Kidney (tissue), 14 donors: Measurements from ENCODE around the gene GFAP. TPM values are rescaled to one million over a fixed set of nuclear protein-coding genes. Genes with fewer than 3 reads are reported as not detected.

ENCODE experiments used
- DNase-seq, 5 donors: peaks; one replicate each; pipeline ENCODE4 v3.0.0-alpha.2; 2013 to 2020
- FAIRE-seq: peaks from 2 replicates; lab custom pipeline; 2012; peaks lifted over from hg19 to GRCh38; lab: Jason Lieb, UNC
- H3K27ac ChIP-seq, 2 donors: one replicate each; pipeline ENCODE4 v1.7.0; 2013; ENCODE audit warnings: low read depth in 2 of 2, low read length in 2 of 2, inconsistent platforms in 1 of 2
- H3K27me3 ChIP-seq: one replicate; pipeline ENCODE4 v1.7.1; 2013; ENCODE audit warnings: low read length, inconsistent platforms; ENCODE audit not compliant: control insufficient read depth, insufficient read depth
- H3K36me3 ChIP-seq, 3 donors: one replicate each; pipeline versions ENCODE4 v1.7.0 to v1.7.1; 2013; ENCODE audit warnings: low read length in 3 of 3, control low read depth in 1 of 3, inconsistent platforms in 1 of 3; ENCODE audit not compliant: insufficient read depth in 3 of 3, control insufficient read depth in 2 of 3
- H3K4me1 ChIP-seq, 3 donors: one replicate each; pipeline versions ENCODE4 v1.7.0 to v1.7.1; 2013; ENCODE audit warnings: low read length in 3 of 3, inconsistent platforms in 1 of 3, low read depth in 1 of 3; ENCODE audit not compliant: control insufficient read depth in 2 of 3, insufficient read depth in 2 of 3
- H3K4me3 ChIP-seq, 3 donors: one replicate each; pipeline versions ENCODE4 v1.7.0 to v1.8.1; 2013; ENCODE audit warnings: low read length in 3 of 3, control low read depth in 1 of 3, inconsistent platforms in 1 of 3
- H3K9ac ChIP-seq, 3 donors: one replicate each; pipeline versions ENCODE4 v1.7.0 to v1.7.1; 2013; ENCODE audit warnings: low read length in 3 of 3, control low read depth in 1 of 3, inconsistent platforms in 1 of 3
- H3K9me3 ChIP-seq, 3 donors: one replicate each; pipeline versions ENCODE4 v1.7.0 to v1.7.1; 2013; ENCODE audit warnings: low read length in 3 of 3, control low read depth in 1 of 3, inconsistent platforms in 1 of 3; ENCODE audit not compliant: control insufficient read depth in 2 of 3, insufficient read depth in 1 of 3
- intact Hi-C: fragments of 100-400 bp; cut with DNase I; formaldehyde crosslinking; loops from one replicate; pipeline ENCODE4 v1.11.1; 2022
- polyA plus RNA-seq: library from polyadenylated mRNA; stranded (reverse); fragments of 350-450 nt; fragmentation: Illumina TruSeq; extraction: RNeasy Lipid Tissue Mini Kit (QIAGEN cat#74804); gene quantifications from one replicate; pipeline ENCODE4 v1.2.3, GENCODE V29; 2014; ENCODE audit warnings: low read depth, low replicate concordance; ENCODE audit not compliant: insufficient read depth
- total RNA-seq: library from RNA; stranded (reverse); fragmentation: NEBNext Ultra II Directional; extraction: Animal tissue kit (Norgen Biotek cat#: 25700); gene quantifications from one replicate; pipeline ENCODE4 v1.2.1, GENCODE V29; 2021
- TF ChIP-seq, protein P1 (sequence below): IDR thresholded peaks from 3 replicates; pipeline ENCODE4 v1.5.1; 2012; ENCODE audit warnings: mild to moderate bottlenecking, moderate library complexity, borderline replicate concordance; ENCODE audit not compliant: insufficient read depth; ENCODE audit errors: extremely low read depth
- donor health status: control.
- donor health status: control.
- donor health status: control.
- donor health status: control.
- donor health status: control.
- donor health status: DM: yes; HTN: yes; CAD: no.
- donor health status: Normal renal cell carcinoma (clear cell type).

GFAP gene
- total and polyA plus RNA-seq, 2 donors from 2014 or later: 1.4 to 2.3 TPM

- intact Hi-C loops: no loop called here
- Histone ChIP-seq H3K27me3 (no peaks in the 10 kb centered on the region), H3K36me3 (no peaks in the 10 kb centered on the region), H3K9me3 (no peaks in the 10 kb centered on the region), H3K9ac (no peak overlapping the region), H3K27ac (no peak overlapping the region), H3K4me1 (peaks cover 0 to 7% (median 5%) of the 10 kb centered on the region in 3 donors), H3K4me3 (no peak overlapping the region)
- no peak for FAIRE-seq
- TF ChIP-seq, protein P1, sequence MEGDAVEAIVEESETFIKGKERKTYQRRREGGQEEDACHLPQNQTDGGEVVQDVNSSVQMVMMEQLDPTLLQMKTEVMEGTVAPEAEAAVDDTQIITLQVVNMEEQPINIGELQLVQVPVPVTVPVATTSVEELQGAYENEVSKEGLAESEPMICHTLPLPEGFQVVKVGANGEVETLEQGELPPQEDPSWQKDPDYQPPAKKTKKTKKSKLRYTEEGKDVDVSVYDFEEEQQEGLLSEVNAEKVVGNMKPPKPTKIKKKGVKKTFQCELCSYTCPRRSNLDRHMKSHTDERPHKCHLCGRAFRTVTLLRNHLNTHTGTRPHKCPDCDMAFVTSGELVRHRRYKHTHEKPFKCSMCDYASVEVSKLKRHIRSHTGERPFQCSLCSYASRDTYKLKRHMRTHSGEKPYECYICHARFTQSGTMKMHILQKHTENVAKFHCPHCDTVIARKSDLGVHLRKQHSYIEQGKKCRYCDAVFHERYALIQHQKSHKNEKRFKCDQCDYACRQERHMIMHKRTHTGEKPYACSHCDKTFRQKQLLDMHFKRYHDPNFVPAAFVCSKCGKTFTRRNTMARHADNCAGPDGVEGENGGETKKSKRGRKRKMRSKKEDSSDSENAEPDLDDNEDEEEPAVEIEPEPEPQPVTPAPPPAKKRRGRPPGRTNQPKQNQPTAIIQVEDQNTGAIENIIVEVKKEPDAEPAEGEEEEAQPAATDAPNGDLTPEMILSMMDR: no peak
- DNase-seq: no peak
Measured at GRCh38 chr17:44907729-44908470, 7.4 kb downstream of the GFAP start.

DNA sequence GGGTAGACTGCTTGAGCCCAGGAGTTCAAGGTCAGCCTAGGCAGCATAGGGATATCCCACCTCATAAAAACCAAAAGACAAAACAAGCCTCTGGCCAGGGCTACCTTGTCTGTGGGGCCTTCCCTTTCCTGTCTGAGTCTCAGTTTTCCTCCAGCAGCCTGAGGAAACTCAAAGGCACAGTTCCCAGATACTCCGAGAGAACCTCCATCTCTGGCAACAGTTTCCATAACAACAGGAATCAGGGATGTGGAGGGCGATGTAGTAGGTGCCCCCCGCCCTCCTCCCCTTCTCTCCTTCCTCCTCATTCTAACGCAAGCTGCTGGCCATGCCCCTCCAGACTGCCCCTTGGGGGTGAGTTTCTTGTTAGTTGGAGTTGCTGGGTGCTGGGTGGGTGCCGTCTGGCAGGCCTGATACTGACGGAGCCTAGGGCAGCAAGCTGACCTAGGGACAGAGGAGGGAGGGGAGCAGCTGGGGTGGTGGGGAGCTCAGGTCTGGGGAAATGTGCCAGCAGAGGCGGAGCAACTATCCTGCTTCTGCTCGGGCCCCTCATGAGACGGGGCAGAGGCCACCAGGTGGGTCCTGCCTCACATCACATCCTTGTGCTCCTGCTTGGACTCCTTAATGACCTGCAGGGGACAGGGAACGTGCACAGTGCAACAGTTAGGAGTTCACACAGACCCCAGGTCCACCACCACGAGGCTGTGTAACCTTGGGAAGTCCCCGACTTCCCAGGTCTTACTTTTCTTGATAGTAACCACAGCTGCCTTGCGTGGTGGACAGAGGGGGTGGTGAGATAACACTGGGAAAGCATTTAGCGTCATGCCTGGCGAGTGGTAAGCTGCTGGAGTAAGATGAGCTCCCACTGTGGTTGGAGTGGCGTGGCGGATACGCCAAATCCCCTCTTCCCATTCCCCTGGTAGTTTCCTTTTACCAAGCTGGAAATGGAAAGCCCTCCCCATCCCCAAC is 8.3 kb downstream of the GFAP start:
- no peak overlapping the region for H3K9ac ChIP-seq
- DNase-seq: no peak
- H3K27ac ChIP-seq: no peak overlapping the region
- H3K4me1 ChIP-seq: peaks cover 0 to 7% (median 5%) of the 10 kb centered on the region in 3 donors
- no peaks in the 10 kb centered on the region for H3K36me3 ChIP-seq
- H3K4me3 ChIP-seq: no peak overlapping the region
- intact Hi-C loops: no loop called here
- no peaks in the 10 kb centered on the region for H3K27me3 ChIP-seq
- no peaks in the 10 kb centered on the region for H3K9me3 ChIP-seq
- TF ChIP-seq, protein P1: no peak
- no peak for FAIRE-seq

GRCh38 chr17:44906010-44906646 is 9.2 kb downstream of the GFAP start:
- Histone ChIP-seq H3K27ac (no peak overlapping the region), H3K4me1 (peaks cover 0 to 7% (median under 1%) of the 10 kb centered on the region in 3 donors), H3K9me3 (no peaks in the 10 kb centered on the region), H3K36me3 (peaks cover 0 to 2% (median 0%) of the 10 kb centered on the region in 3 donors), H3K9ac (no peak overlapping the region), H3K27me3 (no peaks in the 10 kb centered on the region), H3K4me3 (no peak overlapping the region)
- FAIRE-seq (no peak), DNase-seq (no peak)
- TF ChIP-seq, protein P1: no peak
- intact Hi-C loops: no loop called here
